H1 (cell line): ENCODE results near the gene TC2N. TPM values are rescaled to one million over a fixed set of nuclear protein-coding genes. Genes with fewer than 3 reads are reported as not detected.

Experiments
- CTCF ChIA-PET: fragments of 300-600 bp; sonication (Branson Sonifier 250); formaldehyde crosslinking; loops from one replicate; lab custom pipeline; 2021; ENCODE audit not compliant: partially characterized antibody; lab: Charles Lee
- POLR2A ChIA-PET: fragments of 300-600 bp; sonication (Branson Sonifier 250); formaldehyde crosslinking; loops from one replicate; lab custom pipeline; 2021; ENCODE audit warnings: inconsistent platforms; ENCODE audit not compliant: partially characterized antibody; lab: Charles Lee
- DNase-seq, 2 experiments: peaks; one replicate each; pipeline versions ENCODE4 v3.0.0 to v3.0.0-alpha.2; 2010 to 2022; ENCODE audit warnings: low spot score in 2 of 2, low read depth in 1 of 2, mixed read lengths in 1 of 2
- FAIRE-seq: peaks from 2 replicates; lab custom pipeline; 2011; peaks lifted over from hg19 to GRCh38; lab: Jason Lieb, UNC
- H2AFZ ChIP-seq: 2 replicates; pipeline ENCODE4 v1.8.1; 2012; ENCODE audit warnings: low read length, inconsistent platforms
- H2AK5ac ChIP-seq: 2 replicates; pipeline ENCODE4 v1.6.1; 2013; ENCODE audit warnings: low read depth, low read length
- H2BK120ac ChIP-seq: replicated peaks from 2 replicates; pipeline ENCODE3; 2013; ENCODE audit warnings: low read depth, low read length, inconsistent platforms
- H2BK12ac ChIP-seq: 2 replicates; pipeline ENCODE4 v1.6.1; 2013; ENCODE audit warnings: low read depth, low read length
- H2BK15ac ChIP-seq: 2 replicates; pipeline ENCODE4 v1.6.1; 2013; ENCODE audit warnings: low read length
- H2BK20ac ChIP-seq: 2 replicates; pipeline ENCODE4 v1.6.1; 2013; ENCODE audit warnings: low read length
- H2BK5ac ChIP-seq: 2 replicates; pipeline ENCODE4 v1.6.1; 2013; ENCODE audit warnings: low read depth, low read length
- H3K14ac ChIP-seq: 2 replicates; pipeline ENCODE4 v1.6.1; 2013; ENCODE audit warnings: inconsistent platforms; ENCODE audit not compliant: insufficient read length
- H3K18ac ChIP-seq: 2 replicates; pipeline ENCODE4 v1.6.1; 2013; ENCODE audit warnings: low read length; ENCODE audit errors: extremely low read depth
- H3K23ac ChIP-seq: 2 replicates; pipeline ENCODE4 v1.6.1; 2013; ENCODE audit warnings: inconsistent platforms; ENCODE audit not compliant: insufficient read length
- H3K23me2 ChIP-seq: 2 replicates; pipeline ENCODE4 v1.6.1; 2013; ENCODE audit warnings: low read depth, low read length
- H3K27ac ChIP-seq: 2 replicates; pipeline ENCODE4 v1.6.1; 2011; ENCODE audit warnings: low read depth, low read length, inconsistent platforms
- H3K27me3 ChIP-seq, 4 experiments: replicated peaks in 1 of 4; 1 replicate in 1 of 4; 2 replicates in 3 of 4; pipeline versions ENCODE4 v1.6.1 to v1.8.1; 2011 to 2013; ENCODE audit warnings: low read length in 3 of 4, mild to moderate bottlenecking in 3 of 4, inconsistent platforms in 2 of 4, mixed read lengths in 2 of 4, moderate library complexity in 1 of 4; ENCODE audit not compliant: control insufficient read depth in 3 of 4, insufficient read depth in 3 of 4; ENCODE audit errors: extremely low read depth in 1 of 4
- H3K36me3 ChIP-seq, 4 experiments: 2 replicates each; pipeline versions ENCODE4 v1.6.1 to v1.8.1; 2011 to 2013; ENCODE audit warnings: mild to moderate bottlenecking in 4 of 4, low read length in 3 of 4, moderate library complexity in 2 of 4, control low read depth in 1 of 4, inconsistent platforms in 1 of 4; ENCODE audit not compliant: insufficient read depth in 4 of 4, control insufficient read depth in 2 of 4
- H3K4ac ChIP-seq: replicated peaks from 2 replicates; pipeline ENCODE3; 2013; ENCODE audit warnings: low read length, low read depth, mixed read lengths, inconsistent platforms; ENCODE audit not compliant: insufficient read length
- H3K4me1 ChIP-seq, 4 experiments: replicated peaks in 1 of 4; 1 replicate in 1 of 4; 2 replicates in 3 of 4; pipeline versions ENCODE4 v1.6.1 to v1.8.1; 2011 to 2013; ENCODE audit warnings: low read length in 3 of 4, inconsistent platforms in 2 of 4, mixed read lengths in 1 of 4; ENCODE audit not compliant: insufficient read depth in 4 of 4, control insufficient read depth in 3 of 4
- H3K4me2 ChIP-seq, 2 experiments: 2 replicates each; pipeline versions ENCODE4 v1.6.1 to v1.8.1; 2011 to 2013; ENCODE audit warnings: low read depth in 2 of 2, low read length in 2 of 2, control low read depth in 1 of 2, inconsistent platforms in 1 of 2, mild to moderate bottlenecking in 1 of 2; ENCODE audit not compliant: insufficient read depth in 1 of 2
- H3K4me3 ChIP-seq, 4 experiments: fragments of 200-600, 300-600 bp in 1 of 4; sonication (generic), shearing (Covaris generic), sonication (Bioruptor Twin) in 1 of 4; 2 replicates each; pipeline versions ENCODE4 v1.5.1 to v1.8.1; 2011 to 2016; ENCODE audit warnings: low read length in 4 of 4, low read depth in 3 of 4, control low read depth in 2 of 4, inconsistent platforms in 2 of 4, mild to moderate bottlenecking in 2 of 4, mixed read lengths in 1 of 4, moderate library complexity in 1 of 4; ENCODE audit not compliant: insufficient read depth in 2 of 4; ENCODE audit errors: extremely low read depth in 1 of 4
- H3K56ac ChIP-seq: replicated peaks from 2 replicates; pipeline ENCODE3; 2013; ENCODE audit warnings: low read depth, mild to moderate bottlenecking, mixed read lengths, low read length, inconsistent platforms; ENCODE audit not compliant: insufficient read length
- H3K79me1 ChIP-seq: 2 replicates; pipeline ENCODE4 v1.6.1; 2013; ENCODE audit warnings: low read depth, low read length, control low read depth
- H3K79me2 ChIP-seq, 2 experiments: 2 replicates each; pipeline versions ENCODE4 v1.6.1 to v1.8.1; 2012 to 2013; ENCODE audit warnings: low read length in 2 of 2, mild to moderate bottlenecking in 2 of 2, inconsistent platforms in 1 of 2; ENCODE audit not compliant: insufficient read depth in 2 of 2, control insufficient read depth in 1 of 2
- H3K9ac ChIP-seq, 4 experiments: replicated peaks in 1 of 4; 1 replicate in 1 of 4; 2 replicates in 3 of 4; pipeline versions ENCODE4 v1.6.1 to v1.8.1; 2011 to 2013; ENCODE audit warnings: low read depth in 3 of 4, low read length in 3 of 4, control low read depth in 2 of 4, mild to moderate bottlenecking in 2 of 4, moderate library complexity in 2 of 4, inconsistent platforms in 1 of 4; ENCODE audit errors: extremely low read depth in 1 of 4
- H3K9me3 ChIP-seq, 2 experiments: 2 replicates each; pipeline versions ENCODE4 v1.6.1 to v1.8.1; 2012 to 2013; ENCODE audit warnings: mild to moderate bottlenecking in 2 of 2, moderate library complexity in 2 of 2, control low read depth in 1 of 2, inconsistent platforms in 1 of 2, low read depth in 1 of 2, low read length in 1 of 2, mixed read lengths in 1 of 2; ENCODE audit not compliant: insufficient read depth in 2 of 2
- H4K20me1 ChIP-seq, 2 experiments: replicated peaks in 1 of 2; 2 replicates each; pipeline versions ENCODE3 to v1.8.1; 2011 to 2013; ENCODE audit warnings: inconsistent platforms in 2 of 2, low read length in 2 of 2, mild to moderate bottlenecking in 1 of 2; ENCODE audit not compliant: insufficient read depth in 2 of 2, control insufficient read depth in 1 of 2
- H4K5ac ChIP-seq: 2 replicates; pipeline ENCODE4 v1.6.1; 2013; ENCODE audit warnings: low read length, low read depth, mixed read lengths, inconsistent platforms; ENCODE audit not compliant: insufficient read length
- H4K8ac ChIP-seq: 2 replicates; pipeline ENCODE4 v1.8.0; 2013; ENCODE audit warnings: mild to moderate bottlenecking, moderate library complexity, low read length, inconsistent platforms; ENCODE audit not compliant: insufficient read depth; ENCODE audit errors: extremely low read depth
- H4K91ac ChIP-seq: replicated peaks from 2 replicates; pipeline ENCODE3; 2013; ENCODE audit warnings: low read length, mixed read lengths, inconsistent platforms; ENCODE audit not compliant: insufficient read length
- JUN ChIP-seq: IDR thresholded peaks from 2 replicates; pipeline ENCODE4 v1.6.1; 2011; ENCODE audit warnings: low read depth, mild to moderate bottlenecking, improper control_type of control experiment, low read length
- SRF ChIP-seq: IDR thresholded peaks from 2 replicates; pipeline ENCODE4 v1.6.1; 2011; ENCODE audit warnings: mild to moderate bottlenecking, low read depth, low read length, moderate library complexity
- WGBS, 2 experiments: shearing (Covaris generic) in 1 of 2; methylation state at CpG; one replicate each; pipeline versions ENCODE4 v1.1.6 to v1.1.7; 2013 to 2015; ENCODE audit warnings: low lambda C conversion rate in 2 of 2, mixed read lengths in 2 of 2, inconsistent platforms in 1 of 2, low coverage in 1 of 2, missing lambda C conversion rate in 1 of 2; ENCODE audit not compliant: insufficient replicate concordance in 2 of 2, insufficient coverage in 1 of 2, insufficient read length in 1 of 2; ENCODE audit errors: extremely low coverage in 1 of 2, missing lambda C conversion rate in 1 of 2; 5-methylcytosine and 5-hydroxymethylcytosine counted together
- polyA plus RNA-seq, 7 experiments: library from polyadenylated mRNA; depleted of rRNA in 3 of 7; stranded (reverse) in 5 of 7; unstranded in 2 of 7; fragments of >200 nt in 5 of 7; fragments of 200-250 nt in 2 of 7; gene quantifications; 1 replicate in 5 of 7; 2 replicates in 1 of 7; 4 replicates in 1 of 7; pipeline versions ENCODE4 v1.2.1 to v1.2.3, GENCODE V29; 2011 to 2013; ENCODE audit warnings: missing spikeins in 2 of 7, mixed read lengths in 2 of 7
- total RNA-seq: library from RNA; stranded (reverse); fragmentation: NEBNext Ultra II Directional; extraction: Animal tissue kit (Norgen Biotek cat#: 25700); gene quantifications from 2 replicates; pipeline ENCODE4 v1.2.1, GENCODE V29; 2021

Gene TC2N
- total and polyA plus RNA-seq, 2 of the 8 experiments (the other 6 are each of a cell fraction or from before 2014, with no cell fraction given): 9.7 to 36.2 TPM

DNA sequence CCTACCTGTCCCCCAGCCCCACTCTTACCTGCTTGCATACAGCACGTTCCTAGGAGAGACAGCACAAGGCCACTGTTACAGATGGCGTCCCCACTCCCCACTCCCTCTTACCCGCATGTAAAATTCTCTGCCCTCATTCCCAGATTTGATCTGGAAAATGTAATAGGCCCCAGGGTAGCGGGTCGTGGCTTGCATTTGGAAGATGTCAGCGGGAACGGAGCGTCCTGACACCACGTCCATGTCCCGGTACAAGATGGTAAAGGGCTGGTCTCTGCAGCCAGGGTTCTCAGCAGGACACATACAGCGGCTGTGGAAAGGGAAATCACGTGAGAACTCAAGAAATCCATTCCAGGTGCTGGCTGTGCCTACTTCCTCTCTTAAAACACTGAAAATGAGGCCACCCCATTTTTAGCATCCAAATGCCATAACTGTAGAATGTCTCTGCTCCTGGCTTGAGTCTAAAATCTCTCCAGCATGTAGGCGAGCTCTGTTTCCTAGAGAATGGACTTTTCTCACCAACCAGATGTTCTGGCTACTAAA lies 10.1 kb upstream of the TC2N start:
- no peaks in the 10 kb centered on the region for H3K27me3 ChIP-seq
- H2BK15ac ChIP-seq: no peak overlapping the region
- no peaks in the 10 kb centered on the region for H3K9me3 ChIP-seq
- no peak overlapping the region for H2BK5ac ChIP-seq
- H3K27ac ChIP-seq: no peak overlapping the region
- H3K18ac ChIP-seq: no peak overlapping the region; the same call in 1 of the 2 replicates
- no peak overlapping the region for H2AK5ac ChIP-seq
- no peaks in the 10 kb centered on the region for H3K23me2 ChIP-seq
- H3K79me1 ChIP-seq: no peaks in the 10 kb centered on the region
- no peak overlapping the region for H3K9ac ChIP-seq
- ChIA-PET CTCF (interaction anchor here (1.0 to 1.2 kb wide), 3 partner anchors 8 to 19 kb away, joined by 3 to 7 read pairs (median 4); no protein-coding TSS in a partner anchor), POLR2A (no interaction called here)
- no peaks in the 10 kb centered on the region for H3K4me1 ChIP-seq
- H3K23ac ChIP-seq: no peak overlapping the region
- no peak overlapping the region for H3K4ac ChIP-seq
- no peak overlapping the region for H2BK20ac ChIP-seq
- H2BK120ac ChIP-seq: no peak overlapping the region
- H3K4me2 ChIP-seq: no peak overlapping the region
- H4K91ac ChIP-seq: no peak overlapping the region
- no peaks in the 10 kb centered on the region for H3K36me3 ChIP-seq
- TF ChIP-seq SRF: no peak
- no peak for TF ChIP-seq JUN
- H4K20me1 ChIP-seq: no peaks in the 10 kb centered on the region
- DNase-seq (no peak), FAIRE-seq (no peak)
- H3K79me2 ChIP-seq: no peaks in the 10 kb centered on the region
- no peak overlapping the region for H3K4me3 ChIP-seq
- no peak overlapping the region for H2AFZ ChIP-seq
- H4K5ac ChIP-seq: no peak overlapping the region
- no peak overlapping the region for H4K8ac ChIP-seq
- no peak overlapping the region for H3K14ac ChIP-seq
- H2BK12ac ChIP-seq: no peak overlapping the region
- WGBS, 2 experiments: 81% methylated on average over 13 of the region's 13 CpGs; no CpG with 5 or more reads in 1 of the 2 experiments
- no peak overlapping the region for H3K56ac ChIP-seq
